BLaER1 treated with 17β-estradiol and CSF1 and Interleukin-3, amounts not matched to agents 10 nM and 100 nM (cell line): Measurements from ENCODE around the gene REC8.

Source experiments
- H3K27ac ChIP-seq, 11 experiments: shearing (Covaris generic); formaldehyde crosslinking; 2 replicates each; pipeline ENCODE4 v1.8.1; 2022
- H3K27me3 ChIP-seq, 11 experiments: shearing (Covaris generic); formaldehyde crosslinking; 2 replicates each; pipeline ENCODE4 v1.8.1; 2022
- H3K36me3 ChIP-seq, 11 experiments: shearing (Covaris generic); formaldehyde crosslinking; 2 replicates each; pipeline ENCODE4 v1.8.1; 2022
- H3K4me1 ChIP-seq, 10 experiments: shearing (Covaris generic); formaldehyde crosslinking; 2 replicates each; pipeline ENCODE4 v1.8.1; 2022
- H3K4me2 ChIP-seq, 11 experiments: shearing (Covaris generic); formaldehyde crosslinking; 2 replicates each; pipeline ENCODE4 v1.8.1; 2022
- H3K4me3 ChIP-seq, 10 experiments: shearing (Covaris generic); formaldehyde crosslinking; 2 replicates each; pipeline ENCODE4 v1.8.1; 2022
- H3K9ac ChIP-seq, 11 experiments: shearing (Covaris generic); formaldehyde crosslinking; 2 replicates each; pipeline ENCODE4 v1.8.1; 2022
- H3K9me3 ChIP-seq, 11 experiments: shearing (Covaris generic); formaldehyde crosslinking; replicated peaks in 1 of 11; 2 replicates each; pipeline ENCODE4 v1.8.1; 2022
- H4K20me1 ChIP-seq, 11 experiments: shearing (Covaris generic); formaldehyde crosslinking; 2 replicates each; pipeline ENCODE4 v1.8.1; 2022
- Cebpa-rat ChIP-seq, 11 experiments: shearing (Covaris generic); IDR thresholded peaks; 2 replicates each; pipeline ENCODE4 v1.8.1; 2022

Gene REC8

GRCh38 chr14:24187539-24187915, 15.6 kb downstream of the REC8 start:
- H3K9me3 ChIP-seq, result no peaks in the 10 kb centered on the region
- peaks cover 53 to 79% (median 73%) of the 10 kb centered on the region in 11 experiments for H3K36me3 ChIP-seq
- H3K4me3 ChIP-seq, result peak overlapping the region; percentile 64 to 92 (median 79); a peak in 19 of 20 replicates
- peaks cover 0 to 62% (median 16%) of the 10 kb centered on the region in 11 experiments; a peak in 14 of 22 replicates for H4K20me1 ChIP-seq
- peak overlapping the region in 8 of 11 experiments; percentile 14 to 93 (median 84); a peak in 11 of 22 replicates for H3K27ac ChIP-seq
- H3K9ac ChIP-seq, result peak overlapping the region; percentile 75 to 95 (median 83); a peak in 21 of 22 replicates
- no peak for TF ChIP-seq Cebpa-rat (IDR thresholded peaks at IDR 0.05)
- H3K4me2 ChIP-seq, result peak overlapping the region; percentile 90 to 97 (median 94)
- peaks cover 31 to 49% (median 38%) of the 10 kb centered on the region in 10 experiments for H3K4me1 ChIP-seq
- H3K27me3 ChIP-seq, result no peaks in the 10 kb centered on the region

- TF ChIP-seq Cebpa-rat (IDR thresholded peaks at IDR 0.05), result no peak
- Histone ChIP-seq H3K4me3 (peak within 1 kb of the TSS; percentile 64 to 92 (median 79)), H3K4me1 (peaks cover 39 to 56% (median 46%) of the 10 kb centered on the region in 10 experiments), H4K20me1 (peaks cover 0 to 53% (median 17%) of the 10 kb centered on the region in 11 experiments; a peak in 12 of 22 replicates), H3K9me3 (no peaks in the 10 kb centered on the region), H3K4me2 (peak within 1 kb of the TSS; percentile 90 to 97 (median 94)), H3K27me3 (no peaks in the 10 kb centered on the region), H3K36me3 (peaks cover 50 to 76% (median 68%) of the 10 kb centered on the region in 11 experiments), H3K9ac (peak within 1 kb of the TSS; percentile 75 to 95 (median 83)), H3K27ac (peak within 1 kb of the TSS; percentile 49 to 93 (median 79); a peak in 21 of 22 replicates)
Observed at GRCh38 chr14:24188251-24189058, 16.6 kb downstream of the REC8 start, which contains the start of gene IPO4. Gene IPO4 (minus strand): TSS chr14:24188816. CDS start chr14:24188787, 29 bp downstream.

GRCh38 chr14:24189059-24189375, 17.1 kb downstream of the REC8 start:
- H3K9ac ChIP-seq, result peak overlapping the region; percentile 64 to 95 (median 82); a peak in 20 of 22 replicates

GRCh38 chr14:24189460-24189859, 17.6 kb downstream of the REC8 start:
- peak overlapping the region in 5 of 10 experiments; percentile 64 to 81 (median 76); a peak in 5 of 20 replicates for H3K4me3 ChIP-seq
- H3K27ac ChIP-seq, result peak overlapping the region in 9 of 11 experiments; percentile 38 to 93 (median 57); a peak in 14 of 22 replicates
- H3K4me1 ChIP-seq, result peaks cover 48 to 65% (median 55%) of the 10 kb centered on the region in 10 experiments
- peak overlapping the region; percentile 78 to 97 (median 93) for H3K4me2 ChIP-seq
- H3K27me3 ChIP-seq, result no peaks in the 10 kb centered on the region
- H3K36me3 ChIP-seq, result peaks cover 43 to 67% (median 60%) of the 10 kb centered on the region in 11 experiments
- H4K20me1 ChIP-seq, result peaks cover 0 to 45% (median 17%) of the 10 kb centered on the region in 11 experiments; a peak in 12 of 22 replicates
- no peaks in the 10 kb centered on the region for H3K9me3 ChIP-seq
- no peak for TF ChIP-seq Cebpa-rat (IDR thresholded peaks at IDR 0.05)
- peak overlapping the region in 10 of 11 experiments; percentile 64 to 95 (median 82); a peak in 16 of 22 replicates for H3K9ac ChIP-seq

More at GRCh38 chr14:24189059-24189375, 17.1 kb downstream of the REC8 start:
- no peak for TF ChIP-seq Cebpa-rat (IDR thresholded peaks at IDR 0.05)
- no peaks in the 10 kb centered on the region for H3K27me3 ChIP-seq
- peaks cover 48 to 72% (median 65%) of the 10 kb centered on the region in 11 experiments for H3K36me3 ChIP-seq
- peak overlapping the region; percentile 7 to 93 (median 56); a peak in 17 of 22 replicates for H3K27ac ChIP-seq
- peak overlapping the region; percentile 64 to 92 (median 79); a peak in 18 of 20 replicates for H3K4me3 ChIP-seq
- H3K4me2 ChIP-seq, result peak overlapping the region; percentile 78 to 97 (median 93)
- H3K9me3 ChIP-seq, result no peaks in the 10 kb centered on the region
- peaks cover 0 to 50% (median 17%) of the 10 kb centered on the region in 11 experiments; a peak in 12 of 22 replicates for H4K20me1 ChIP-seq
- H3K4me1 ChIP-seq, result peaks cover 44 to 61% (median 50%) of the 10 kb centered on the region in 10 experiments

DNA sequence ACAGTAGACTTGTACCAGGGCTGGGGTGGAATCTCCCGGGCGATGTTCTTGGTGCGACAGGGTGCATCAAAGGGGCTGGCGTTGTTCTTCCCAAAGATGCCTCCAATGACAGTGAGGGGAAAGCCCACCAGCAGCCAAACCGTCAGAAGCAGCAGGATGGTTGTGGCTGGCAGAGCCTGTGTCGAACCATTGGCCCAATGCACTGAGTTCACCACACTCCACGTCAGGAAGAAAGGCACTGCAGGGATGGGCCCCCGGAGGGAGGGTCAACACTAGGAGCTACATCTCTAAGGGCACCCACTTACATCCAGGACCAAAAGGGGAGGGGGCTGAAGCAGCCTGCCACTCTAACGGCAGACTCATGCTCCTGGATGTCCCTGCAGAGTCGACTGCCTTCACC, 18.5 kb downstream of the REC8 start:
- no peaks in the 10 kb centered on the region for H3K27me3 ChIP-seq
- no peak overlapping the region for H3K4me3 ChIP-seq
- H4K20me1 ChIP-seq, result peaks cover 0 to 36% (median 16%) of the 10 kb centered on the region in 11 experiments; a peak in 11 of 22 replicates
- no peak for TF ChIP-seq Cebpa-rat (IDR thresholded peaks at IDR 0.05)
- H3K4me1 ChIP-seq, result peaks cover 55 to 71% (median 62%) of the 10 kb centered on the region in 10 experiments
- H3K9ac ChIP-seq, result no peak overlapping the region
- no peak overlapping the region for H3K27ac ChIP-seq
- H3K9me3 ChIP-seq, result no peaks in the 10 kb centered on the region
- H3K36me3 ChIP-seq, result peaks cover 34 to 58% (median 51%) of the 10 kb centered on the region in 11 experiments
- peak overlapping the region in 5 of 11 experiments; percentile 78 to 93 (median 90); a peak in 5 of 22 replicates for H3K4me2 ChIP-seq

- Histone ChIP-seq H3K4me3 (no peak overlapping the region), H3K9ac (peak overlapping the region in 1 of 11 experiments; percentile 26; a peak in 1 of 22 replicates), H3K4me2 (peak overlapping the region; percentile 15 to 92 (median 44)), H3K9me3 (no peaks in the 10 kb centered on the region), H3K36me3 (peaks cover 22 to 36% (median 30%) of the 10 kb centered on the region in 11 experiments; a peak in 21 of 22 replicates), H4K20me1 (peaks cover 0 to 11% (median 0%) of the 10 kb centered on the region in 11 experiments; a peak in 6 of 22 replicates), H3K27ac (no peak overlapping the region), H3K4me1 (peaks cover 57 to 73% (median 65%) of the 10 kb centered on the region in 10 experiments), H3K27me3 (no peaks in the 10 kb centered on the region)
- no peak for TF ChIP-seq Cebpa-rat (IDR thresholded peaks at IDR 0.05)
Observed at GRCh38 chr14:24192933-24193332, 21.1 kb downstream of the REC8 start.

DNA sequence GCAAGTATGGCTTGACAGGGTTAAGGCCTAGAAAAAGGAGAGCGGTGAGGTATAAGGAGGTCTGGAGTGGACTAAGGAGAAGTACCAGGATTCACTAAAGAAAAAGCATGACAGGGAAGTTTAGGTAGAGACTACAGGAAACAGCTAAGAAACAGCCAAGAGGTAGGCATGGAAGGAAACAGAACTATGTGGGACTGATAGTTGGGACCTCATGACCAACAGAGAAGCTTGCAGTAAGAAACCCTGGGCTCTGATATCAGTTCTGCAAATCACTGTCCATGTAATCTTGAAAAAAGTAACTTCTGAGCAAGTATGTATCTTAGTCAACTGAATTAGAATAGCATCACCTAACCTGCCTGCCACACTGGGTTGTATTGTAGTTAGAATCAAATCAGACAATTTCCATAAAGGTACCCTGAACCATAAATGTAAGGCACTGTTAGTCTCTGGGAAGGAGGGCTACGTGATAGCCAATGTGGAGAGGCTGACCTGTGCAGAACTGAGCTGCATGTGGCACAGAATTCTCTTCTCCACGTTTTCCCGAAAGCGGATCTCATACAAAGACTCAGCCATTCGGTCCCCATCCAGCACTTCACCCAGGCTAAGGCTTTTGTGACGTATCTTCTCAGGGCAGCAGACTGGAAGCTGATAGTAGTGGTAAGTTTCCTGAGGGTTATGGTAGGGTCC, 22.4 kb downstream of the REC8 start:
- peaks cover 0 to 8% (median 0%) of the 10 kb centered on the region in 11 experiments; a peak in 3 of 22 replicates for H4K20me1 ChIP-seq
- peak overlapping the region in 10 of 11 experiments; percentile 95 to 100 (median 98); a peak in 14 of 22 replicates for H3K27ac ChIP-seq
- H3K9me3 ChIP-seq, result 0 out of 22 replicates have a peak, but pooled peaks cover 0 to 2% (median 0%) of the 10 kb centered on the region in 11 experiments
- H3K4me3 ChIP-seq, result peak overlapping the region; percentile 67 to 87 (median 76)
- H3K4me1 ChIP-seq, result peaks cover 50 to 79% (median 58%) of the 10 kb centered on the region in 10 experiments
- H3K27me3 ChIP-seq, result no peaks in the 10 kb centered on the region
- H3K36me3 ChIP-seq, result peaks cover 26 to 42% (median 37%) of the 10 kb centered on the region in 11 experiments; a peak in 21 of 22 replicates
- no peak for TF ChIP-seq Cebpa-rat (IDR thresholded peaks at IDR 0.05)
- peak overlapping the region; percentile 84 to 99 (median 93) for H3K4me2 ChIP-seq
- H3K9ac ChIP-seq, result peak overlapping the region; percentile 92 to 100 (median 97); a peak in 21 of 22 replicates

- H3K36me3 ChIP-seq, result peaks cover 28 to 46% (median 39%) of the 10 kb centered on the region in 11 experiments
- TF ChIP-seq Cebpa-rat (IDR thresholded peaks at IDR 0.05), result no peak
- peak overlapping the region; percentile 92 to 100 (median 97) for H3K9ac ChIP-seq
- peak overlapping the region; percentile 95 to 100 (median 98) for H3K27ac ChIP-seq
- H3K4me1 ChIP-seq, result peaks cover 45 to 77% (median 53%) of the 10 kb centered on the region in 10 experiments
- H3K27me3 ChIP-seq, result no peaks in the 10 kb centered on the region
- H4K20me1 ChIP-seq, result peaks cover 0 to 8% (median 0%) of the 10 kb centered on the region in 11 experiments; a peak in 3 of 22 replicates
- peak overlapping the region; percentile 67 to 87 (median 76) for H3K4me3 ChIP-seq
- H3K9me3 ChIP-seq, result peaks cover 0 to 7% (median 0%) of the 10 kb centered on the region in 11 experiments; a peak in 1 of 22 replicates
- peak overlapping the region; percentile 84 to 99 (median 93) for H3K4me2 ChIP-seq
Observed at GRCh38 chr14:24194873-24195185, 22.9 kb downstream of the REC8 start.
